Measurements from ENCODE around the gene CFAP20. TPM values are rescaled to one million over a fixed set of nuclear protein-coding genes. Genes with fewer than 3 reads are reported as not detected.

Gene CFAP20
- total RNA-seq, 6 donors from 2014 or later: 12.6 to 43.3 (median 26.4) TPM

- Histone ChIP-seq H3K4me3 (no peak overlapping the region), H3K36me3 (no peaks in the 10 kb centered on the region), H3K27ac (no peak overlapping the region), H3K27me3 (no peaks in the 10 kb centered on the region), H3K4me1 (peaks cover 0 to 6% (median 3%) of the 10 kb centered on the region in 4 donors), H3K9me3 (no peaks in the 10 kb centered on the region)
- WGBS, 2 donors: 78 to 85% methylated on average over 11 to 15 of the region's 15 CpGs
- DNase-seq (no peak), ATAC-seq (ENCODE audit: low FRiP score in 2 of 2) (no peak)
- TF ChIP-seq POLR2A (IDR thresholded peaks at IDR 0.05): no peak
- TF ChIP-seq CTCF (IDR thresholded peaks at IDR 0.05): no peak
- no peak for TF ChIP-seq EP300 (IDR thresholded peaks at IDR 0.05)
- TF ChIP-seq POLR2AphosphoS5 (IDR thresholded peaks at IDR 0.05): no peak
Measured at GRCh38 chr16:58102665-58103392, 26.4 kb downstream of the CFAP20 start.

GRCh38 chr16:58099956-58100300 is 29.3 kb downstream of the CFAP20 start:
- TF ChIP-seq POLR2A (IDR thresholded peaks at IDR 0.05) (no peak), EP300 (IDR thresholded peaks at IDR 0.05) (no peak), CTCF (IDR thresholded peaks at IDR 0.05) (no peak), POLR2AphosphoS5 (IDR thresholded peaks at IDR 0.05) (no peak)
- ATAC-seq (ENCODE audit: low FRiP score in 2 of 2) (no peak), DNase-seq (no peak)
- H3K27me3 ChIP-seq: no peaks in the 10 kb centered on the region
- 82 to 88% methylated on average over 5 to 6 of the region's 6 CpGs for WGBS, 2 donors
- no peak overlapping the region for H3K27ac ChIP-seq
- peaks cover 0 to 9% (median 7%) of the 10 kb centered on the region in 4 donors for H3K4me1 ChIP-seq
- H3K36me3 ChIP-seq: no peaks in the 10 kb centered on the region
- H3K9me3 ChIP-seq: no peaks in the 10 kb centered on the region
- no peak overlapping the region for H3K4me3 ChIP-seq

GRCh38 chr16:58099097-58099955 is 29.9 kb downstream of the CFAP20 start:
- Histone ChIP-seq H3K4me1 (peaks cover 0 to 9% (median 8%) of the 10 kb centered on the region in 4 donors), H3K27me3 (no peaks in the 10 kb centered on the region), H3K27ac (no peak overlapping the region), H3K9me3 (no peaks in the 10 kb centered on the region), H3K36me3 (no peaks in the 10 kb centered on the region), H3K4me3 (no peak overlapping the region)
- no peak for DNase-seq
- TF ChIP-seq CTCF (IDR thresholded peaks at IDR 0.05) (no peak), POLR2A (IDR thresholded peaks at IDR 0.05) (no peak), POLR2AphosphoS5 (IDR thresholded peaks at IDR 0.05) (no peak), EP300 (IDR thresholded peaks at IDR 0.05) (no peak)
- WGBS, 2 donors: 93% methylated on average over 10 to 12 of the region's 12 CpGs
- ATAC-seq (ENCODE audit: low FRiP score in 2 of 2): no peak

- Histone ChIP-seq H3K27me3 (no peaks in the 10 kb centered on the region), H3K4me3 (no peak overlapping the region), H3K27ac (no peak overlapping the region), H3K36me3 (no peaks in the 10 kb centered on the region), H3K4me1 (peaks cover 0 to 9% (median 8%) of the 10 kb centered on the region in 4 donors), H3K9me3 (no peaks in the 10 kb centered on the region)
- ATAC-seq (ENCODE audit: low FRiP score in 2 of 2): no peak
- no peak for DNase-seq
- 81 to 89% methylated on average over 12 of the region's 12 CpGs for WGBS, 2 donors
- no peak for TF ChIP-seq EP300 (IDR thresholded peaks at IDR 0.05)
- no peak for TF ChIP-seq POLR2A (IDR thresholded peaks at IDR 0.05)
- TF ChIP-seq CTCF (IDR thresholded peaks at IDR 0.05): no peak
- no peak for TF ChIP-seq POLR2AphosphoS5 (IDR thresholded peaks at IDR 0.05)
Measured at GRCh38 chr16:58098207-58099096, 30.7 kb downstream of the CFAP20 start.
